Vagina (tissue), 2 donors: ENCODE measurements around the gene TMEM135. TPM values are rescaled to one million over a fixed set of nuclear protein-coding genes. Genes with fewer than 3 reads are reported as not detected.

Experiments
- DNase-seq, 2 donors: peaks; one replicate each; pipeline ENCODE4 v3.0.0-alpha.2; 2017; ENCODE audit errors: extremely low spot score in 2 of 2
- H3K27ac ChIP-seq: fragments of 200-600 bp; sonication (generic); one replicate; pipeline ENCODE4 v1.5.1; 2019
- H3K27me3 ChIP-seq: fragments of 200-600 bp; sonication (generic); one replicate; pipeline ENCODE4 v1.5.1; 2019
- H3K36me3 ChIP-seq, 2 donors: fragments of 200-600 bp; sonication (generic); one replicate each; pipeline ENCODE4 v1.5.1; 2017 to 2019
- H3K4me1 ChIP-seq: fragments of 200-600 bp; sonication (generic); one replicate; pipeline ENCODE4 v1.5.1; 2019
- H3K4me3 ChIP-seq, 2 donors: fragments of 200-600 bp; sonication (generic); 1 replicate in 1 of 2; 2 replicates in 1 of 2; pipeline ENCODE4 v1.5.1; 2016 to 2019
- H3K9me3 ChIP-seq: fragments of 200-600 bp; sonication (generic); one replicate; pipeline ENCODE4 v1.5.1; 2019
- CTCF ChIP-seq, 3 experiments: fragments of 450-650 bp in 2 of 3; fragments of 200-600 bp in 1 of 3; sonication (generic) in 1 of 3; IDR thresholded peaks; one replicate each; pipeline ENCODE4 v1.5.1; 2017 to 2019; ENCODE audit warnings: antibody characterized with exemption in 3 of 3, mild to moderate bottlenecking in 2 of 3, moderate library complexity in 2 of 3
- POLR2A ChIP-seq, 2 donors: fragments of 450-650 bp; IDR thresholded peaks; one replicate each; pipeline ENCODE4 v1.6.1; 2017; ENCODE audit warnings: antibody characterized with exemption in 2 of 2, mild to moderate bottlenecking in 2 of 2, moderate library complexity in 2 of 2
- POLR2AphosphoS5 ChIP-seq, 2 donors: sonication (generic); formaldehyde crosslinking; IDR thresholded peaks; one replicate each; pipeline ENCODE4 v1.9.0; 2017; ENCODE audit warnings: antibody characterized with exemption in 2 of 2, mild to moderate bottlenecking in 2 of 2, low read depth in 1 of 2; ENCODE audit not compliant: insufficient read depth in 1 of 2
- intact Hi-C: fragments of 100-400 bp; cut with DNase I; formaldehyde crosslinking; loops from one replicate; pipeline ENCODE4 v1.15.1; 2023
- total RNA-seq: library from RNA; depleted of rRNA; stranded (reverse); fragments of >200 nt; gene quantifications from one replicate; pipeline ENCODE4 v1.2.3, GENCODE V29; 2016

The TMEM135 gene
- total RNA-seq, 1 donor from 2014 or later = 17.2 TPM

GRCh38 chr11:87252869-87253268 lies 215.1 kb downstream of the TMEM135 start:
- Histone ChIP-seq H3K27ac (no peak overlapping the region), H3K9me3 (no peaks in the 10 kb centered on the region), H3K36me3 (no peaks in the 10 kb centered on the region), H3K27me3 (no peaks in the 10 kb centered on the region), H3K4me1 (no peaks in the 10 kb centered on the region), H3K4me3 (no peak overlapping the region)
- TF ChIP-seq POLR2A (IDR thresholded peaks at IDR 0.05) (no peak), POLR2AphosphoS5 (IDR thresholded peaks at IDR 0.05; ENCODE audit: insufficient read depth in 1 of 2, low read depth in 1 of 2) (no peak), CTCF (IDR thresholded peaks at IDR 0.05) (no peak)
- intact Hi-C loops = no loop called here
- no peak for DNase-seq

- Histone ChIP-seq H3K36me3 (no peaks in the 10 kb centered on the region), H3K27me3 (no peaks in the 10 kb centered on the region), H3K4me1 (no peaks in the 10 kb centered on the region), H3K4me3 (no peak overlapping the region), H3K27ac (no peak overlapping the region), H3K9me3 (no peaks in the 10 kb centered on the region)
- intact Hi-C loops = no loop called here
- DNase-seq = no peak
- no peak for TF ChIP-seq POLR2A (IDR thresholded peaks at IDR 0.05)
- no peak for TF ChIP-seq POLR2AphosphoS5 (IDR thresholded peaks at IDR 0.05; ENCODE audit: insufficient read depth in 1 of 2, low read depth in 1 of 2)
- no peak for TF ChIP-seq CTCF (IDR thresholded peaks at IDR 0.05)
These were observed 216.8 kb downstream of the TMEM135 start for GRCh38 chr11:87254562-87254961.

GRCh38 chr11:87255589-87255988 lies 217.9 kb downstream of the TMEM135 start:
- Histone ChIP-seq H3K27ac (no peak overlapping the region), H3K36me3 (no peaks in the 10 kb centered on the region), H3K4me1 (no peaks in the 10 kb centered on the region), H3K9me3 (no peaks in the 10 kb centered on the region), H3K4me3 (no peak overlapping the region), H3K27me3 (no peaks in the 10 kb centered on the region)
- intact Hi-C loops = no loop called here
- DNase-seq = no peak
- TF ChIP-seq POLR2AphosphoS5 (IDR thresholded peaks at IDR 0.05; ENCODE audit: insufficient read depth in 1 of 2, low read depth in 1 of 2) (no peak), CTCF (IDR thresholded peaks at IDR 0.05) (no peak), POLR2A (IDR thresholded peaks at IDR 0.05) (no peak)

GRCh38 chr11:87256694-87257340 lies 219.1 kb downstream of the TMEM135 start:
- Histone ChIP-seq H3K27me3 (no peaks in the 10 kb centered on the region), H3K27ac (no peak overlapping the region), H3K9me3 (no peaks in the 10 kb centered on the region), H3K36me3 (no peaks in the 10 kb centered on the region), H3K4me3 (no peak overlapping the region), H3K4me1 (no peaks in the 10 kb centered on the region)
- TF ChIP-seq POLR2A (IDR thresholded peaks at IDR 0.05) = no peak
- no peak for TF ChIP-seq POLR2AphosphoS5 (IDR thresholded peaks at IDR 0.05; ENCODE audit: insufficient read depth in 1 of 2, low read depth in 1 of 2)
- TF ChIP-seq CTCF (IDR thresholded peaks at IDR 0.05) = no peak
- intact Hi-C loops = no loop called here
- no peak for DNase-seq

GRCh38 chr11:87258171-87258833 lies 220.6 kb downstream of the TMEM135 start:
- no peaks in the 10 kb centered on the region for H3K27me3 ChIP-seq
- no peak overlapping the region for H3K4me3 ChIP-seq
- TF ChIP-seq POLR2AphosphoS5 (IDR thresholded peaks at IDR 0.05; ENCODE audit: insufficient read depth in 1 of 2, low read depth in 1 of 2) = no peak
- TF ChIP-seq POLR2A (IDR thresholded peaks at IDR 0.05) = no peak
- no peak for TF ChIP-seq CTCF (IDR thresholded peaks at IDR 0.05)
- intact Hi-C loops = no loop called here
- H3K4me1 ChIP-seq = no peaks in the 10 kb centered on the region
- no peak overlapping the region for H3K27ac ChIP-seq
- H3K36me3 ChIP-seq = no peaks in the 10 kb centered on the region
- no peak for DNase-seq
- no peaks in the 10 kb centered on the region for H3K9me3 ChIP-seq
